GM12878 (cell line): ENCODE measurements around the gene MINDY3. TPM values are rescaled to one million over a fixed set of nuclear protein-coding genes. Genes with fewer than 3 reads are reported as not detected.

Experiments used
- ATAC-seq: fragments of 200-7000 bp; cut with Tn5 transposase; 3 replicates; pipeline ENCODE4 v1.9.1; 2020; ENCODE audit warnings: mild to moderate bottlenecking, moderate library complexity
- BruUV-seq: library from RNA; stranded (reverse); fragments of 400-500 nt; replicated peaks from 2 replicates; lab custom pipeline; 2021; lab: Mats Ljungman, UMichigan
- CTCF ChIA-PET: fragments of 300-600 bp; sonication (Branson Sonifier 250); formaldehyde crosslinking; extraction: SDS; loops from one replicate; lab custom pipeline; 2021; ENCODE audit warnings: inconsistent platforms; lab: Yijun Ruan, JAX
- POLR2A ChIA-PET: fragments of 350-600 bp; formaldehyde crosslinking; extraction: SDS; loops from one replicate; lab custom pipeline; 2021; ENCODE audit warnings: inconsistent platforms; lab: Charles Lee
- RAD21 ChIA-PET: fragments of 300-600 bp; sonication (Branson Sonifier 250); formaldehyde crosslinking; loops from one replicate; lab custom pipeline; 2023; ENCODE audit warnings: antibody characterized with exemption; ENCODE audit not compliant: unreplicated experiment; lab: Charles Lee
- SMC1A ChIA-PET: fragments of 300-600 bp; sonication (Branson Sonifier 250); formaldehyde crosslinking; loops from one replicate; lab custom pipeline; 2023; ENCODE audit not compliant: unreplicated experiment, uncharacterized antibody; lab: Charles Lee
- DNase-seq: peaks from one replicate; pipeline ENCODE4 v3.0.0-alpha.2; 2011; ENCODE audit warnings: low read depth, low spot score
- FAIRE-seq: peaks from 3 replicates; lab custom pipeline; 2011; peaks lifted over from hg19 to GRCh38; lab: Jason Lieb, UNC
- H2AFZ ChIP-seq: 2 replicates; pipeline ENCODE4 v1.6.0; 2011; ENCODE audit warnings: low read depth, low read length, control low read depth; ENCODE audit not compliant: control insufficient read depth
- H3K27ac ChIP-seq: 2 replicates; pipeline ENCODE4 v1.5.1; 2011; ENCODE audit warnings: control low read depth; ENCODE audit not compliant: control insufficient read depth, insufficient read depth
- H3K27me3 ChIP-seq, 2 experiments: replicated peaks in 1 of 2; 2 replicates each; pipeline versions ENCODE4 v1.6.0 to v1.6.1; 2011; ENCODE audit warnings: low read length in 1 of 2; ENCODE audit not compliant: control insufficient read depth in 2 of 2, insufficient read depth in 2 of 2
- H3K36me3 ChIP-seq, 2 experiments: 2 replicates each; pipeline ENCODE4 v1.5.1; 2011; ENCODE audit warnings: low read length in 1 of 2; ENCODE audit not compliant: control insufficient read depth in 2 of 2, insufficient read depth in 2 of 2
- H3K4me1 ChIP-seq: 2 replicates; pipeline ENCODE4 v1.6.1; 2011; ENCODE audit warnings: mild to moderate bottlenecking, low read length, moderate library complexity, mixed read lengths; ENCODE audit not compliant: control insufficient read depth, insufficient read depth
- H3K4me2 ChIP-seq: 2 replicates; pipeline ENCODE4 v1.6.0; 2011; ENCODE audit warnings: control low read depth; ENCODE audit not compliant: control insufficient read depth, insufficient read depth
- H3K4me3 ChIP-seq: fragments of 200-600 bp; sonication (generic); 2 replicates; pipeline ENCODE4 v1.5.1; 2016
- H3K79me2 ChIP-seq: 2 replicates; pipeline ENCODE4 v1.6.0; 2011; ENCODE audit warnings: low read length; ENCODE audit not compliant: control insufficient read depth, insufficient read depth
- H3K9ac ChIP-seq: 2 replicates; pipeline ENCODE4 v1.8.0; 2011; ENCODE audit warnings: low read length, control low read depth, mixed read lengths; ENCODE audit not compliant: control insufficient read depth, insufficient read depth
- H3K9me3 ChIP-seq: replicated peaks from 3 replicates; pipeline ENCODE4 v1.5.1; 2011; ENCODE audit warnings: mild to moderate bottlenecking, low read length; ENCODE audit not compliant: control insufficient read depth, insufficient read depth
- H4K20me1 ChIP-seq: 2 replicates; pipeline ENCODE4 v1.6.0; 2011; ENCODE audit not compliant: control insufficient read depth, insufficient read depth
- BCL11A ChIP-seq: IDR thresholded peaks from 2 replicates; pipeline ENCODE4 v1.6.1; 2011; ENCODE audit warnings: low read depth, low read length
- CREM ChIP-seq: IDR thresholded peaks from 2 replicates; pipeline ENCODE4 v1.6.1; 2014; ENCODE audit warnings: antibody characterized with exemption, low read depth
- E2F4 ChIP-seq: IDR thresholded peaks from 2 replicates; pipeline ENCODE4 v1.6.1; 2012; ENCODE audit warnings: low read depth, low read length, improper control_type of control experiment
- EGR1 ChIP-seq, 2 experiments: IDR thresholded peaks; 1 replicate in 1 of 2; 2 replicates in 1 of 2; pipeline ENCODE4 v1.6.1; 2011 to 2012; ENCODE audit warnings: low read depth in 2 of 2, low read length in 2 of 2, borderline replicate concordance in 1 of 2, mild to moderate bottlenecking in 1 of 2, moderate library complexity in 1 of 2
- NFYA ChIP-seq: IDR thresholded peaks from 2 replicates; pipeline ENCODE4 v1.6.1; 2011; ENCODE audit warnings: low read depth, mild to moderate bottlenecking, low read length, improper control_type of control experiment, borderline replicate concordance
- NR2F1 ChIP-seq: fragments of 450-650 bp; conservative IDR thresholded peaks from 2 replicates; pipeline ENCODE4 v1.6.1; 2017; ENCODE audit warnings: mild to moderate bottlenecking
- POLR2AphosphoS5 ChIP-seq: IDR thresholded peaks from 2 replicates; pipeline ENCODE4 v1.6.1; 2011; ENCODE audit warnings: mild to moderate bottlenecking, low read length, inconsistent platforms
- SMARCA5 ChIP-seq: fragments of 450-650 bp; IDR thresholded peaks from 2 replicates; pipeline ENCODE4 v1.6.1; 2017; ENCODE audit warnings: mild to moderate bottlenecking
- SREBF2 ChIP-seq: IDR thresholded peaks from 2 replicates; pipeline ENCODE4 v1.6.1; 2012; ENCODE audit warnings: mild to moderate bottlenecking, low read length
- whole genome bisulfite sequencing: methylation state at CpG from one replicate; pipeline ENCODE4 v1.1.6; 2016; ENCODE audit warnings: low lambda C conversion rate; ENCODE audit not compliant: insufficient replicate concordance, insufficient coverage; ENCODE audit errors: missing lambda C conversion rate; 5-methylcytosine and 5-hydroxymethylcytosine counted together
- in situ Hi-C: fragments of 300-500 bp; cut with MboI; formaldehyde crosslinking; loops from 9 replicates; pipeline ENCODE4 v1.14.3; 2018; ENCODE audit warnings: mixed read lengths
- intact Hi-C: fragments of 100-400 bp; cut with micrococcal nuclease; formaldehyde crosslinking; loops from one replicate; pipeline ENCODE4 v1.14.2; 2022; ENCODE audit not compliant: unreplicated experiment
- polyA plus RNA-seq, 11 experiments: library from polyadenylated mRNA; depleted of rRNA in 4 of 11; unstranded in 6 of 11; stranded (reverse) in 5 of 11; fragments of >200 nt; fragmentation: Nextera tagmentation in 4 of 11; fragmentation: Illumina TruSeq in 1 of 11; extraction: Ambion mirVana in 4 of 11; extraction: Trizol in 1 of 11; gene quantifications; 1 replicate in 1 of 11; 2 replicates in 10 of 11; pipeline versions ENCODE4 v1.2.1 to v1.2.3, GENCODE V29; 2011 to 2016; ENCODE audit warnings: inconsistent platforms in 2 of 11, missing spikeins in 2 of 11, low read depth in 1 of 11
- total RNA-seq, 4 experiments: library from RNA; depleted of rRNA in 3 of 4; stranded (reverse); fragments of >200 nt in 3 of 4; fragmentation: Illumina TruSeq in 1 of 4; extraction: Trizol in 1 of 4; gene quantifications; 2 replicates each; pipeline versions ENCODE4 v1.2.1 to v1.2.3, GENCODE V29; 2013 to 2021
- TF ChIP-seq, protein P1 (sequence below): fragments of 450-650 bp; IDR thresholded peaks from 2 replicates; pipeline ENCODE4 v1.6.1; 2017; ENCODE audit warnings: mild to moderate bottlenecking, low read depth, inconsistent platforms; ENCODE audit not compliant: poor library complexity, severe bottlenecking

Gene MINDY3
- total and polyA plus RNA-seq, 10 of the 15 experiments (the other 5 are each of a cell fraction or from before 2014, with no cell fraction given), result 12.0 to 23.6 (median 15.7) TPM

- Histone ChIP-seq H3K4me3 (peak overlapping the region; percentile 23; the same call in 1 of the 2 replicates), H3K27me3 (no peaks in the 10 kb centered on the region), H2AFZ (no peak overlapping the region), H3K4me1 (peaks cover 3% of the 10 kb centered on the region; the same call in 1 of the 2 replicates), H3K9me3 (peaks cover 6% of the 10 kb centered on the region), H3K36me3 (peaks cover 0 to 1% of the 10 kb centered on the region in 2 experiments; a peak in 1 of 4 replicates), H3K4me2 (peak overlapping the region; percentile 39; the same call in 1 of the 2 replicates), H3K79me2 (peaks cover 46% of the 10 kb centered on the region), H3K9ac (no peak overlapping the region), H4K20me1 (no peaks in the 10 kb centered on the region), H3K27ac (no peak overlapping the region)
- CTCF ChIA-PET, result interaction anchor here (0.8 to 1.4 kb wide), 4 partner anchors 8 to 955 kb away, joined by 3 to 6 read pairs (median 4); no protein-coding TSS in a partner anchor
- SMC1A ChIA-PET, result interaction anchor here (0.7 to 2.1 kb wide), 5 partner anchors 13 to 915 kb away, joined by 3 to 9 read pairs (median 3); no protein-coding TSS in a partner anchor
- DNase-seq (no peak), ATAC-seq (no peak), FAIRE-seq (no peak)
- TF ChIP-seq BCL11A (no peak), EGR1 (IDR thresholded peaks at IDR 0.05; ENCODE audit: borderline replicate concordance in 1 of 2, low read depth in 2 of 2, low read length in 2 of 2) (no peak), SREBF2 (no peak), SMARCA5 (no peak)
- RAD21 ChIA-PET, result interaction anchor here (1.3 kb wide), 1 partner anchor 16 kb away, joined by 3 read pairs; no protein-coding TSS in a partner anchor
- POLR2A ChIA-PET, result interaction anchor here (1.6 kb wide), 1 partner anchor 10 kb away, joined by 3 read pairs; no protein-coding TSS in a partner anchor
- in situ Hi-C loops (no loop called here), intact Hi-C loops (no loop called here)
- no TSS peak for BruUV-seq
- WGBS, result 100% methylated on average over 2 of the region's 2 CpGs
These were observed 3.2 kb downstream of the MINDY3 start for GRCh38 chr10:15857107-15857575.

DNA sequence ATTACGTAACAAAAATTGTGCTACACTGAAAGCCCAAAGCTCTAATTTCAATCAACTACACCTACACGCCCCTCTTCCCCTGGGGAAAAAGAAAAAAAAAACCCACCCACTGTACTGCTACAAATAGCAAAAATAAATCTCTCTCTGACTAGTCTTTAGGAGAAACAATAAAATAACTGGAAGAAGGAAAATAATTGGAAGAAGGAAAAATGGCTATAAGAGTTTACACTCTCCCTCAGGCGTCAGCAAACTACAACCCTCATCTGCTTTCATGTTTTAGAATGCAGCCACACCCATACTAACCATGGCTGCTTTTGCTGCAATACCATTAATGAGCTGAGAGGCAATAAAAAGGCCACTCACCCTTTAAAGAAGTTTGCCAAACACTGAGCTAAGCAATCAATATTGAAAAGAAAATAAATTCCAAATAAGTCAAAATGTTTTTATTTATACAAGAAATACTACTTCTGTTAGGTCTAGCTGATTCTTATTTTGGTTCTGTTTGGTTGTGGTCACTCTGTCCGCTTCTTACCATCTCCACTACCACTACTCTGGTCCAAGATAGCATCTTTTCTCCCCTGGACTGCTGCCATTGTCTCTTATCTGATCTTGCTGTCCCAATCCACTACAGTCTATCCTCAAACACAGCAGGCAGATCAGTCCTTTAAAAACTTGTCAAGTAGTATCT is 3.8 kb downstream of the MINDY3 start:
- peak overlapping the region; percentile 39 for H3K4me2 ChIP-seq
- FAIRE-seq, result no peak

More for the DNA sequence above, 3.8 kb downstream of the MINDY3 start:
- 98% methylated on average over 4 of the region's 4 CpGs for WGBS
- ChIA-PET CTCF (interaction anchor here (0.8 to 2.0 kb wide), 4 partner anchors 12 to 956 kb away, joined by 3 to 5 read pairs (median 4); no protein-coding TSS in a partner anchor), POLR2A (interaction anchor here (1.6 kb wide), 1 partner anchor 9 kb away, joined by 3 read pairs; no protein-coding TSS in a partner anchor), RAD21 (interaction anchor here (1.3 kb wide), 1 partner anchor 16 kb away, joined by 3 read pairs; no protein-coding TSS in a partner anchor), SMC1A (interaction anchor here (1.1 to 2.1 kb wide), 3 partner anchors 13 to 18 kb away, joined by 3 to 9 read pairs (median 4); no protein-coding TSS in a partner anchor)
- peaks cover 51% of the 10 kb centered on the region for H3K79me2 ChIP-seq
- H3K4me3 ChIP-seq, result 0 out of 2 replicates have a peak overlapping the region, but pooled peaks have one; percentile 23
- no peaks in the 10 kb centered on the region for H4K20me1 ChIP-seq
- DNase-seq (no peak), ATAC-seq (peak; percentile 20; the same call in 2 of the 3 replicates)
- H3K27ac ChIP-seq, result no peak overlapping the region
- H3K9ac ChIP-seq, result no peak overlapping the region
- no peak overlapping the region for H2AFZ ChIP-seq
- peaks cover 0 to 7% of the 10 kb centered on the region in 2 experiments; a peak in 2 of 4 replicates for H3K36me3 ChIP-seq
- BruUV-seq, result no TSS peak
- H3K27me3 ChIP-seq, result no peaks in the 10 kb centered on the region
- TF ChIP-seq CREM, result no peak
- TF ChIP-seq E2F4, result no peak
- TF ChIP-seq, protein P1, sequence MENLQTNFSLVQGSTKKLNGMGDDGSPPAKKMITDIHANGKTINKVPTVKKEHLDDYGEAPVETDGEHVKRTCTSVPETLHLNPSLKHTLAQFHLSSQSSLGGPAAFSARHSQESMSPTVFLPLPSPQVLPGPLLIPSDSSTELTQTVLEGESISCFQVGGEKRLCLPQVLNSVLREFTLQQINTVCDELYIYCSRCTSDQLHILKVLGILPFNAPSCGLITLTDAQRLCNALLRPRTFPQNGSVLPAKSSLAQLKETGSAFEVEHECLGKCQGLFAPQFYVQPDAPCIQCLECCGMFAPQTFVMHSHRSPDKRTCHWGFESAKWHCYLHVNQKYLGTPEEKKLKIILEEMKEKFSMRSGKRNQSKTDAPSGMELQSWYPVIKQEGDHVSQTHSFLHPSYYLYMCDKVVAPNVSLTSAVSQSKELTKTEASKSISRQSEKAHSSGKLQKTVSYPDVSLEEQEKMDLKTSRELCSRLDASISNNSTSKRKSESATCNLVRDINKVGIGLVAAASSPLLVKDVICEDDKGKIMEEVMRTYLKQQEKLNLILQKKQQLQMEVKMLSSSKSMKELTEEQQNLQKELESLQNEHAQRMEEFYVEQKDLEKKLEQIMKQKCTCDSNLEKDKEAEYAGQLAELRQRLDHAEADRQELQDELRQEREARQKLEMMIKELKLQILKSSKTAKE, result no peak
- no peak for TF ChIP-seq NFYA
- TF ChIP-seq NR2F1, result no peak
- no peak for TF ChIP-seq POLR2AphosphoS5
- H3K4me1 ChIP-seq, result peaks cover 3% of the 10 kb centered on the region; the same call in 1 of the 2 replicates
- in situ Hi-C loops (no loop called here), intact Hi-C loops (no loop called here)
- peaks cover 9% of the 10 kb centered on the region for H3K9me3 ChIP-seq
